ENCODE measurements around the gene UNC5B. TPM values are rescaled to one million over a fixed set of nuclear protein-coding genes. Genes with fewer than 3 reads are reported as not detected.

The UNC5B gene
- 9.9 and 13.9 TPM in 2 replicates for total RNA-seq

DNA sequence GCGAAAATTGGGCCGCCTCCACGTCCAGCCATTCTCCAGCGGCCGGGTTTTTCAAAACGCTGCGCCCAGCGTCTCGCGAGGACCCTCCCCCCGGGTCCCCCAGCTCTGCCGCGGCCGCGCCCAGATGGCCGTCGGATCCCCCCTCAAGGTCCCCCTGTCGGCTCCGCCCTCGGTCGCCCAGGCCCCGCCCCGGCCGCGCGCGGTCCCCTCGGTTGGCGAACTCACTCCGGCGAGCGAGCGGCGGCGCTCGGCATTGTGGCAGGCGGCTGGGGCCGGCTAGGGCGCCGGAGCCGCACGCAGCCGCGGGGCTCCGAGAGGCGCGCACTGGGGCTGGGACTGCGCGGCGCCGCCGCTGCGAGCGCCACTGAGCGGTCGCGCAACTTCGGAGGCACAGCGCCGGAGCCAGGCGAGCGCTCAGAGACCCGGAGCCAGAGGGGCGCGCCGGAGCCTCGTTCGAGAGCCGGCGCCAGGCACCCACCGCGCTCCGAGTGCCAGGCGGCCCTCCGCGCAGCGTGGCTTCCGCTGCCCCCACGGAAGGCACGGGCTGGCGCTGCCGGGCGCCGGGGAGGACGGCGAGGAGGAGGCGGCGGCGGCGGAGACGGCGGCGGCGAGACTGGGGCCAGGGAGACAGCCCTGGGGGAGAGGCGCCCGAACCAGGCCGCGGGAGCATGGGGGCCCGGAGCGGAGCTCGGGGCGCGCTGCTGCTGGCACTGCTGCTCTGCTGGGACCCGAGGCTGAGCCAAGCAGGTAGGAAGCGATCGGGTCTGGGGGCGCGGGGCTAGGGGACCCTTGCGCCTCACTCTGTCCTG is at the start of gene UNC5B:
UNC5B (plus strand) TSS at position 253 of the 809 bp plus-strand sequence; CDS start at position 669, 416 bp downstream.

GRCh38 chr10:71319042-71319799 is 106.9 kb downstream of the UNC5B start, which contains the start of gene SLC29A3:
Gene SLC29A3, plus strand, starts transcription at chr10:71319259. Its CDS starts 51 bp downstream, at chr10:71319310.

Other genes with a start within 250 kb of the UNC5B start
- gene SLC29A3, start 106.7 kb downstream of the UNC5B start, total RNA-seq = 2.7 and 2.9 TPM in 2 replicates
- gene CDH23, start 184.3 kb downstream of the UNC5B start, total RNA-seq = 0.20 and 0.37 TPM in 2 replicates

Data from subcutaneous preadipocyte (primary cell).